DND-41 (cell line): ENCODE data around the gene SH3RF3.

Experiments used
- ATAC-seq: fragments of 200-7000 bp; cut with Tn5 transposase; 3 replicates; pipeline ENCODE4 v1.9.1; 2021; ENCODE audit warnings: low read depth; ENCODE audit not compliant: insufficient read depth
- DNase-seq: peaks from one replicate; pipeline ENCODE4 v3.0.0-alpha.2; 2020
- H2AFZ ChIP-seq: 2 replicates; pipeline ENCODE4 v1.6.0; 2012; ENCODE audit warnings: low read depth, low read length
- H3K27ac ChIP-seq: 2 replicates; pipeline ENCODE4 v1.5.1; 2012; ENCODE audit warnings: low read length, inconsistent platforms
- H3K27me3 ChIP-seq: fragments of 200-600 bp; sonication (generic); 2 replicates; pipeline ENCODE4 v1.6.0; 2012; ENCODE audit warnings: low read length, mild to moderate bottlenecking, inconsistent platforms; ENCODE audit not compliant: insufficient read depth, poor library complexity
- H3K36me3 ChIP-seq: 2 replicates; pipeline ENCODE4 v1.5.1; 2012; ENCODE audit warnings: low read length, inconsistent platforms; ENCODE audit not compliant: insufficient read depth
- H3K4me1 ChIP-seq: 2 replicates; pipeline ENCODE4 v1.5.1; 2012; ENCODE audit warnings: mild to moderate bottlenecking, low read length; ENCODE audit not compliant: insufficient read depth
- H3K4me2 ChIP-seq: 2 replicates; pipeline ENCODE4 v1.6.0; 2012; ENCODE audit warnings: mild to moderate bottlenecking, moderate library complexity, low read length, inconsistent platforms; ENCODE audit not compliant: insufficient read depth
- H3K4me3 ChIP-seq, 2 experiments: fragments of 200-600 bp in 1 of 2; shearing (Covaris generic) in 1 of 2; 2 replicates each; pipeline ENCODE4 v1.5.1; 2012 to 2016; ENCODE audit warnings: inconsistent platforms in 2 of 2, low read length in 2 of 2, mild to moderate bottlenecking in 2 of 2, low read depth in 1 of 2, moderate library complexity in 1 of 2
- H3K79me2 ChIP-seq: 2 replicates; pipeline ENCODE4 v1.6.0; 2012; ENCODE audit warnings: low read length, inconsistent platforms; ENCODE audit not compliant: insufficient read depth
- H3K9ac ChIP-seq: 2 replicates; pipeline ENCODE4 v1.6.0; 2012; ENCODE audit warnings: low read depth, mild to moderate bottlenecking, inconsistent platforms, low read length, moderate library complexity
- H3K9me3 ChIP-seq: 2 replicates; pipeline ENCODE4 v1.5.1; 2012; ENCODE audit warnings: low read length, moderate library complexity, mild to moderate bottlenecking, inconsistent platforms; ENCODE audit not compliant: insufficient read depth, severe bottlenecking
- H4K20me1 ChIP-seq: 2 replicates; pipeline ENCODE4 v1.6.0; 2012; ENCODE audit warnings: low read length; ENCODE audit not compliant: insufficient read depth
- CTCF ChIP-seq: IDR thresholded peaks from 2 replicates; pipeline ENCODE4 v1.5.1; 2012; ENCODE audit warnings: borderline replicate concordance, low read length, moderate library complexity, mild to moderate bottlenecking; ENCODE audit not compliant: poor library complexity, severe bottlenecking; ENCODE audit errors: extremely low read depth
- EZH2 ChIP-seq: IDR thresholded peaks from 3 replicates; pipeline ENCODE4 v1.6.1; 2012; ENCODE audit warnings: borderline replicate concordance, low read depth, mild to moderate bottlenecking, moderate library complexity, low read length, inconsistent platforms; ENCODE audit not compliant: severe bottlenecking

SH3RF3 gene

GRCh38 chr2:109408043-109408335, 279.0 kb downstream of the SH3RF3 start:
- H3K4me1 ChIP-seq, result no peaks in the 10 kb centered on the region
- no peaks in the 10 kb centered on the region for H3K36me3 ChIP-seq
- H3K9me3 ChIP-seq, result no peaks in the 10 kb centered on the region
- peaks cover 3% of the 10 kb centered on the region; the same call in 1 of the 2 replicates for H4K20me1 ChIP-seq
- DNase-seq (no peak), ATAC-seq (no peak)
- no peak overlapping the region for H3K4me2 ChIP-seq
- H3K27me3 ChIP-seq, result peaks cover 5% of the 10 kb centered on the region
- H2AFZ ChIP-seq, result no peak overlapping the region
- H3K27ac ChIP-seq, result no peak overlapping the region
- no peaks in the 10 kb centered on the region for H3K79me2 ChIP-seq
- TF ChIP-seq CTCF (no peak), EZH2 (no peak)
- no peak overlapping the region for H3K9ac ChIP-seq
- no peak overlapping the region for H3K4me3 ChIP-seq

DNA sequence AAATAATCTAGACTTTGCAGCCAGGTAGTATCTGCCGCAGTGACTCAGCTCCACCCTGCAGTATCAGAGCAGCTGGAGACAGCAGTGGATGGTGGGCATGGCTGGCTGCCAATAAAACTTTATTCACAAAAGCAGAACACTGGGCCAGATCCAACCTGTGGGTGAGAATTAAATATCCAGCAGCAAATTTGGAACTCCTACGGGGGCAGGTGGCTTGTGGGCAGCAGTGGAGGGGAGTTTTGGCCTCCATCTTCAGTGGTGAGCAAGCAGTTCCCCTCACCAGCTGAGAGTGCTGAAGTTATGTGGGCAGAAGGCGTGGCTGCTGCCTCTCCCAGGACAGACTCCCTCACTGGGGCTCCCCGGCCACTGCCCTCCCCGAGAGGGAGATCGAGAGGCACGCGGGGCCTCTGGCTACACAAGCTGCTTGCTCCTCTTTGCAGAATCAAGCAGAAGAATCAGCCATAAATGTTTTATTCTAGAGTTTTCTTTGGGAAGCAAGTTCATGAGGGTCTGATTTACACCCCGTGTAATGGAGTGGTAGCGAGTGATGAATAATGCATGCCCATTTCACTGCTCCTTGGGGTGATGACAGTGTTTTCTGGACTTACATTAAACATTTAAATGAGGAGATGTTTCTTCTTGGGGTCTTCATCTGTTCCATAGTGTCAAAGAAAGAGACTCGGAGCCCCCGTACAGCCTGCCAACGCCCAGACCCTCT, 280.5 kb downstream of the SH3RF3 start:
- TF ChIP-seq EZH2 (no peak), CTCF (no peak)
- H3K4me3 ChIP-seq, result no peak overlapping the region
- H4K20me1 ChIP-seq, result no peaks in the 10 kb centered on the region
- H3K36me3 ChIP-seq, result no peaks in the 10 kb centered on the region
- no peaks in the 10 kb centered on the region for H3K4me1 ChIP-seq
- H2AFZ ChIP-seq, result no peak overlapping the region
- ATAC-seq (no peak), DNase-seq (no peak)
- H3K27me3 ChIP-seq, result peaks cover 5% of the 10 kb centered on the region
- no peak overlapping the region for H3K27ac ChIP-seq
- H3K9ac ChIP-seq, result no peak overlapping the region
- no peaks in the 10 kb centered on the region for H3K79me2 ChIP-seq
- H3K4me2 ChIP-seq, result no peak overlapping the region
- H3K9me3 ChIP-seq, result no peaks in the 10 kb centered on the region

DNA sequence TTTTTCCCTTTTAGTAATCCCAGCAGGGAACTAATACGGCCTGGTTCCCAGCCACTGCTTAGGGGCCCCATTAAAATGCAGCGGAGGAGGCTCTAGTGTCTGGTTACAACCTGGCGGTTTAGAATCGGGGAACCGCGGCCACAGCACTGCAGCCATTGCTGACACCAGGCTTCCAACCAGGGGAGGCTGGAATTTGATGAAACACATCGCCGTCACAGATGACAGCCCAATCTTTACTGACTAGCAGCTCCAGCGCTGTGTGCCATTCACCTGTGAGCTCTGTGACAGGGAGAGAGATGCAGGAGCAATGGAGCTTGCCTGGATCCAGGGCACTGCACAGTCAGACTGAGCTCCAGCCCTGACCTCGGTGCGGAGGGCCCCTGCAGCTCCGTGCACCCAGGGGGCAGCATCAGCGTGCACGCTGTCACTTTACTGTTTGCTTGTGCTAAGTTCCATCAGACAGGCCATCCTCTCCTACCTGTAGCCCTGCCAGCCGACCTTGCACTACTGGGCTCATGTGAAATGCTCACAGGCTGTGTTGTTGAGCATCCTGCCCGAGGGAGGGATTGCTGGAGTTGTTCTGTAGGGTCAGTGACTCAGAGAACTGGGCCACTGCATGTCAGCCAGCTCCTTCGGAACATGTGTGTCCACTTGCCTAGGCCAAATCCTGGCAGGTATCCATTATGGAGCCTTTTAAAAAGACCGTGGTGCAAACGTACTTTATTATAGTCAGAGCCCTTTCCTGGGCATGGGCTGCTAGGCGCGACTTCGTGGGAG, 281.2 kb downstream of the SH3RF3 start:
- Histone ChIP-seq H3K27ac (no peak overlapping the region), H3K4me3 (no peak overlapping the region), H4K20me1 (no peaks in the 10 kb centered on the region), H3K79me2 (no peaks in the 10 kb centered on the region), H3K27me3 (peaks cover 5% of the 10 kb centered on the region), H3K9ac (no peak overlapping the region), H3K4me1 (no peaks in the 10 kb centered on the region), H3K4me2 (no peak overlapping the region), H3K9me3 (no peaks in the 10 kb centered on the region), H3K36me3 (no peaks in the 10 kb centered on the region), H2AFZ (no peak overlapping the region)
- DNase-seq (no peak), ATAC-seq (no peak)
- TF ChIP-seq CTCF, result no peak
- no peak for TF ChIP-seq EZH2
